T-cell (primary cell): ENCODE results near the gene PHYH. TPM values are rescaled to one million over a fixed set of nuclear protein-coding genes. Genes with fewer than 3 reads are reported as not detected.
A peak's percentile ranks its signal among the peaks of the same experiment; 100 is the strongest.

ENCODE experiments used
- ATAC-seq, 4 experiments: fragments of 200-7000 bp in 3 of 4; fragments of 150-1000 bp in 1 of 4; cut with Tn5 transposase; replicated peaks in 1 of 4; 1 replicate in 3 of 4; 2 replicates in 1 of 4; pipeline ENCODE4 v1.10.0; 2021; ENCODE audit warnings: moderate library complexity in 3 of 4, mild to moderate bottlenecking in 2 of 4, moderate number of reproducible peaks in 1 of 4
- CTCF ChIA-PET, 2 donors: fragments of 300-600 bp; sonication (Branson Sonifier 250); formaldehyde crosslinking; loops; one replicate each; lab custom pipeline; 2022; ENCODE audit warnings: antibody characterized with exemption in 2 of 2; lab: Charles Lee
- POLR2A ChIA-PET, 2 donors: fragments of 300-600 bp; sonication (Branson Sonifier 250); formaldehyde crosslinking; loops; one replicate each; lab custom pipeline; 2022; ENCODE audit warnings: antibody characterized with exemption in 2 of 2; lab: Charles Lee
- DNase-seq, 35 experiments: peaks; one replicate each; pipeline versions ENCODE4 v3.0.0 to v3.0.0-alpha.2; 2013 to 2023
- H3K27ac ChIP-seq: one replicate; pipeline ENCODE4 v1.5.1; 2013; ENCODE audit warnings: low read length
- H3K27me3 ChIP-seq, 2 experiments: replicated peaks in 1 of 2; 1 replicate in 1 of 2; 2 replicates in 1 of 2; pipeline versions ENCODE4 v1.6.1 to v1.7.0; 2013; ENCODE audit warnings: low read length in 1 of 2, mixed read lengths in 1 of 2; ENCODE audit not compliant: control insufficient read depth in 2 of 2, insufficient read depth in 2 of 2; ENCODE audit errors: extremely low read depth in 1 of 2
- H3K36me3 ChIP-seq, 2 donors: 1 replicate in 1 of 2; 2 replicates in 1 of 2; pipeline versions ENCODE4 v1.6.1 to v1.7.0; 2013; ENCODE audit warnings: low read length in 1 of 2; ENCODE audit not compliant: control insufficient read depth in 2 of 2, insufficient read depth in 1 of 2; ENCODE audit errors: extremely low read depth in 1 of 2
- H3K4me1 ChIP-seq, 2 experiments: 1 replicate in 1 of 2; 2 replicates in 1 of 2; pipeline versions ENCODE4 v1.6.1 to v1.7.0; 2013; ENCODE audit warnings: low read length in 2 of 2, mixed read lengths in 1 of 2; ENCODE audit not compliant: insufficient read depth in 2 of 2, control insufficient read depth in 1 of 2; ENCODE audit errors: extremely low read depth in 1 of 2
- H3K4me3 ChIP-seq, 2 donors: 1 replicate in 1 of 2; 2 replicates in 1 of 2; pipeline versions ENCODE4 v1.5.1 to v1.7.0; 2013; ENCODE audit warnings: mild to moderate bottlenecking in 2 of 2, low read length in 1 of 2, moderate library complexity in 1 of 2; ENCODE audit not compliant: control insufficient read depth in 1 of 2; ENCODE audit errors: extremely low read depth in 1 of 2
- H3K9me3 ChIP-seq: 2 replicates; pipeline ENCODE4 v1.7.0; 2013
- H3K27ac Mint-ChIP-seq, 2 donors: one replicate each; pipeline ENCODE4 v1.8.0; 2020 to 2021; ENCODE audit warnings: mild to moderate bottlenecking in 2 of 2, mixed read lengths in 2 of 2
- H3K27me3 Mint-ChIP-seq, 2 donors: one replicate each; pipeline ENCODE4 v1.8.0; 2021 to 2022; ENCODE audit warnings: mixed read lengths in 2 of 2
- H3K36me3 Mint-ChIP-seq: one replicate; pipeline ENCODE4 v1.8.0; 2021; ENCODE audit warnings: mixed read lengths
- H3K4me1 Mint-ChIP-seq, 3 donors: one replicate each; pipeline ENCODE4 v1.8.0; 2020 to 2022; ENCODE audit warnings: mixed read lengths in 3 of 3, mild to moderate bottlenecking in 1 of 3
- H3K4me3 Mint-ChIP-seq, 3 donors: one replicate each; pipeline ENCODE4 v1.8.0; 2020 to 2022; ENCODE audit warnings: mild to moderate bottlenecking in 3 of 3, mixed read lengths in 3 of 3, moderate library complexity in 3 of 3
- H3K9me3 Mint-ChIP-seq, 3 donors: one replicate each; pipeline ENCODE4 v1.8.0; 2020 to 2022; ENCODE audit warnings: mixed read lengths in 3 of 3
- WGBS: methylation state at CpG from one replicate; pipeline ENCODE4 v1.1.5; 2013; ENCODE audit warnings: missing lambda C conversion rate; ENCODE audit not compliant: insufficient coverage; 5-methylcytosine and 5-hydroxymethylcytosine counted together
- total RNA-seq, 35 experiments: library from RNA in 6 of 35; stranded (reverse) in 6 of 35; fragments of 120-200 nt in 1 of 35; gene quantifications; one replicate each; pipeline versions ENCODE4 v1.2.1 to v1.2.4 and lab custom pipeline; 2013 to 2026

PHYH gene
- total RNA-seq, 5 donors from 2014 or later (not counting 1 experiment from before 2014, with no cell fraction given) = 9.3 to 10.9 (median 9.8) TPM

DNA sequence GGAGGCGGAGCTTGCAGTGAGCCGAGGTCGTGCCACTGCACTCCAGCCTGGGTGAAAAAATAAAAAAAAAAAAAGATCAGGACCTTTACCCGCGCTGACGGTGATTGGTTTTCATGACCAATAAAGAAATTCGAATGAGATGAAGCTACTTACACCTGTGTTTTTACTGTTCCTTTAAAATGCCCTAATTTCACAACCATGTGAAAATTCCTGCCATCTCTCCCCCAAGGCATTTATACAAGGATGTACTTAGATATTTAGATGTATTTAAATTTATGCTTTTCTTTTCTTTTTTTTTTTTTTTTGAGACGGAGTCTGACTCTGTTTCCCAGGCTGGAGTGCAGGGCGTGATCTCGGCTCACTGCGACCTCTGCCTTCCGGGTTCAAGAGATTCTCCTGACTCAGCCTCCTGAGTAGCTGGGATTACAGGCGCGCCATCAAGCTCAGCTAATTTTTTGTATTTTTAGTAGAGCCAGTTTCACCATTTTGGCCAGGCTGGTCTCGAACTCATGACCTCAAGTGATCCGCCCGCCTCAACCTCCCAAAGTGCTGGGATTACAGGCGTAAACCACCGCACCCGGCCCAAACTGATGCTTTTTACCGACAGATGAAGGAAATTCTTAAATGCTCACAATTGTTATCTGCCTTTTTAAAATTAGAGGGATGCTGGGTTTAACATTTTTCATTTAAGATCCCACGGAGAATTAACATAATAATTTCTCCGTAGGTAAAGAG is 3.1 kb upstream of the PHYH start:
- ChIA-PET POLR2A (interaction anchor here (0.6 to 1.5 kb wide), 12 partner anchors 19 to 484 kb away, joined by 3 to 6 read pairs (median 3); partner anchors contain the start of gene MCM10 (in 1 of the 2)), CTCF (interaction anchor here (0.6 to 3.3 kb wide), 22 partner anchors 12 to 1262 kb away, joined by 3 to 33 read pairs (median 4); partner anchors contain the start of genes MCM10 (in 1 of the 2) and OPTN (in 1 of the 2))
- peak overlapping the region in 1 of 2 donors; percentile 75 for H3K4me3 ChIP-seq
- peak overlapping the region; percentile 100 for H3K27ac ChIP-seq
- DNase-seq (peak in 1 of 35 experiments; percentile 16), ATAC-seq (no peak)
- H3K36me3 Mint-ChIP-seq = peaks cover 5% of the 10 kb centered on the region
- peak overlapping the region; percentile 98 to 99 for H3K27ac Mint-ChIP-seq
- H3K36me3 ChIP-seq = no peaks in the 10 kb centered on the region
- H3K27me3 Mint-ChIP-seq = no peaks in the 10 kb centered on the region
- no peaks in the 10 kb centered on the region for H3K9me3 ChIP-seq
- peaks cover 6 to 28% of the 10 kb centered on the region in 2 experiments for H3K4me1 ChIP-seq
- WGBS = 95% methylated on average over 9 of the region's 23 CpGs
- H3K27me3 ChIP-seq = no peaks in the 10 kb centered on the region
- H3K9me3 Mint-ChIP-seq = no peaks in the 10 kb centered on the region
- H3K4me3 Mint-ChIP-seq = peak overlapping the region; percentile 86 to 89 (median 88)
- peaks cover 22 to 30% (median 29%) of the 10 kb centered on the region in 3 donors for H3K4me1 Mint-ChIP-seq

GRCh38 chr10:13298748-13299436 is 972 bp downstream of the PHYH start:
- H3K4me1 Mint-ChIP-seq = peaks cover 22 to 30% (median 29%) of the 10 kb centered on the region in 3 donors
- ChIA-PET POLR2A (interaction anchor here in 1 of 2 donors (0.7 kb wide), 1 partner anchor 125 kb away, joined by 6 read pairs; no protein-coding TSS in a partner anchor), CTCF (interaction anchor here (0.5 to 1.0 kb wide), 4 partner anchors 51 to 1593 kb away, joined by 3 to 4 read pairs (median 3); no protein-coding TSS in a partner anchor)
- ATAC-seq = no peak
- peak overlapping the region; percentile 72 to 86 (median 80) for H3K4me3 Mint-ChIP-seq
- no peak for DNase-seq
- Histone ChIP-seq H3K4me3 (peak overlapping the region; percentile 67 to 68), H3K27ac (peak overlapping the region; percentile 54), H3K9me3 (no peaks in the 10 kb centered on the region), H3K27me3 (no peaks in the 10 kb centered on the region), H3K4me1 (peaks cover 6 to 28% of the 10 kb centered on the region in 2 experiments), H3K36me3 (peaks cover 0 to 5% of the 10 kb centered on the region in 2 donors)
- H3K36me3 Mint-ChIP-seq = peaks cover 9% of the 10 kb centered on the region
- WGBS = 63% methylated on average over 6 of the region's 20 CpGs
- peak overlapping the region; percentile 83 to 85 for H3K27ac Mint-ChIP-seq
- H3K9me3 Mint-ChIP-seq = no peaks in the 10 kb centered on the region
- H3K27me3 Mint-ChIP-seq = no peaks in the 10 kb centered on the region

GRCh38 chr10:13296476-13296875 is 3.4 kb downstream of the PHYH start:
- Mint-ChIP-seq H3K27ac (no peak overlapping the region), H3K4me3 (no peak overlapping the region), H3K4me1 (peaks cover 10 to 16% (median 16%) of the 10 kb centered on the region in 3 donors), H3K36me3 (peaks cover 22% of the 10 kb centered on the region), H3K27me3 (no peaks in the 10 kb centered on the region), H3K9me3 (no peaks in the 10 kb centered on the region)
- POLR2A ChIA-PET = no interaction called here
- no peak for DNase-seq
- H3K4me1 ChIP-seq = peaks cover 6 to 22% of the 10 kb centered on the region in 2 experiments
- H3K9me3 ChIP-seq = no peaks in the 10 kb centered on the region
- CTCF ChIA-PET = interaction anchor here in 1 of 2 donors (0.7 kb wide), 1 partner anchor 21 kb away, joined by 4 read pairs; no protein-coding TSS in a partner anchor
- WGBS = 97% methylated on average over 8 of the region's 10 CpGs
- ATAC-seq = no peak
- no peak overlapping the region for H3K27ac ChIP-seq
- peaks cover 0 to 5% of the 10 kb centered on the region in 2 donors for H3K36me3 ChIP-seq
- H3K27me3 ChIP-seq = no peaks in the 10 kb centered on the region
- no peak overlapping the region for H3K4me3 ChIP-seq

- no peak for ATAC-seq
- H3K4me3 Mint-ChIP-seq = no peak overlapping the region
- peaks cover 5 to 7% (median 5%) of the 10 kb centered on the region in 3 donors for H3K4me1 Mint-ChIP-seq
- no peaks in the 10 kb centered on the region for H3K9me3 ChIP-seq
- no peaks in the 10 kb centered on the region for H3K27me3 ChIP-seq
- H3K27ac ChIP-seq = no peak overlapping the region
- peaks cover 0 to 7% of the 10 kb centered on the region in 2 experiments for H3K4me1 ChIP-seq
- no peak overlapping the region for H3K27ac Mint-ChIP-seq
- no peaks in the 10 kb centered on the region for H3K27me3 Mint-ChIP-seq
- H3K36me3 Mint-ChIP-seq = peaks cover 25% of the 10 kb centered on the region
- peaks cover 0 to 5% of the 10 kb centered on the region in 2 donors for H3K36me3 ChIP-seq
- no peaks in the 10 kb centered on the region for H3K9me3 Mint-ChIP-seq
- no CpG with 5 or more reads among the region's 2 CpGs for WGBS
- POLR2A ChIA-PET = no interaction called here
- no peak overlapping the region for H3K4me3 ChIP-seq
- no peak for DNase-seq
- CTCF ChIA-PET = no interaction called here
Measured at GRCh38 chr10:13294784-13295183, 5.1 kb downstream of the PHYH start.

DNA sequence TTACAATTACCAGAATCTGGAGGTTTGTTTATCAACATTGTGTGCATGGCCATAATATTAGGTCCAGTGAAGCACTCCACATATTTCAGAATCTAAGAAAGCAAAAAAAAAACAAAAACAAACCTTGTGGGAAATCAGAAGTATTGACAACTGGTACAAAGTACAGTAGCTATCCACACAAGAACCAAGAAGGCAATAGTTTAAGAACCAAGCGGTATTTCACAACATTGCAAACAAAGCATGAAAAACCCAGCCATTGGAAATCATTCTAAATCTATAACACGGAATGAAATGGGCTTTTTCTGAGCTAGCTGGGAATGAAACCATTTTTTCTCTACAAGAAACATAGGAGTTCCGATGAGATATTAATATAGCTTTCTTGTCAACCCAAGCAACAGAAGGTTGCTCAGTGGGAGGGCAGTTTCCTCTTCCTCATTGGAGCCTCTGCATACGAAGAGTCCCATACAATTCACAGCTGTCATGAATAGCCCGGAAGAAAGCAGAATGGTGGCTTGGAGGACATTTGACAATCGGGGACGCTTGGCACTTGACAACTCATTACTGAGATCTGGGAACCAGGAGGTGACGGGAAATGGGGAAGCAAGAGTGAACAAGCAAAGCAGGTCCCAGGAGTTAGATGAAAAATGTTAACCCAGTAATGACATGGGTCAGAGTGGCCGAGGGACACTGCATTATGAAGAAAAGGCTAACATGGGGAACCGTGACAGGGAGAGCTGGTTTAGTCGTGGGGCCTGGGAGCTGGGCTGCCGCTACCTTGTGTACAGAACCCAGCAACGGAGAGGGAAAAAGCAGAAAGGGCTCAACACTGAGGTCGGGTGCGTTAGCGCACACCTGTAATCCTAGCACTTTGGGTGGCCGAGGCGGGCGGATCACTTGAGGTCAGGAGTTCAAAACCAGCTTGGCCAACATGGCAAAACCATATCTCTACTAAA is 7.8 kb downstream of the PHYH start:
- H3K4me3 Mint-ChIP-seq = no peak overlapping the region
- H3K9me3 Mint-ChIP-seq = no peaks in the 10 kb centered on the region
- 95% methylated on average over 15 of the region's 19 CpGs for WGBS
- Histone ChIP-seq H3K4me1 (no peaks in the 10 kb centered on the region), H3K27ac (no peak overlapping the region), H3K27me3 (no peaks in the 10 kb centered on the region), H3K36me3 (peaks cover 0 to 5% of the 10 kb centered on the region in 2 donors), H3K4me3 (no peak overlapping the region), H3K9me3 (no peaks in the 10 kb centered on the region)
- H3K27me3 Mint-ChIP-seq = no peaks in the 10 kb centered on the region
- CTCF ChIA-PET = no interaction called here
- ATAC-seq (no peak), DNase-seq (no peak)
- no peak overlapping the region for H3K27ac Mint-ChIP-seq
- H3K36me3 Mint-ChIP-seq = peaks cover 40% of the 10 kb centered on the region
- POLR2A ChIA-PET = interaction anchor here in 1 of 2 donors (0.5 kb wide), 1 partner anchor 320 kb away, joined by 4 read pairs; no protein-coding TSS in a partner anchor
- H3K4me1 Mint-ChIP-seq = peaks cover 0 to 6% (median 0%) of the 10 kb centered on the region in 3 donors
